Stimulated activated CD8-positive, alpha-beta memory T cell treated with anti-CD3 and anti-CD28 coated beads, Interleukin-7, amount 100 ng/mL, for 1 hour (primary cell): ENCODE data around the gene AREG.

Experiments
- DNase-seq, 2 donors: peaks; one replicate each; pipeline ENCODE4 v3.0.0-alpha.2; 2020; ENCODE audit warnings: low read depth in 2 of 2

Gene AREG

DNA sequence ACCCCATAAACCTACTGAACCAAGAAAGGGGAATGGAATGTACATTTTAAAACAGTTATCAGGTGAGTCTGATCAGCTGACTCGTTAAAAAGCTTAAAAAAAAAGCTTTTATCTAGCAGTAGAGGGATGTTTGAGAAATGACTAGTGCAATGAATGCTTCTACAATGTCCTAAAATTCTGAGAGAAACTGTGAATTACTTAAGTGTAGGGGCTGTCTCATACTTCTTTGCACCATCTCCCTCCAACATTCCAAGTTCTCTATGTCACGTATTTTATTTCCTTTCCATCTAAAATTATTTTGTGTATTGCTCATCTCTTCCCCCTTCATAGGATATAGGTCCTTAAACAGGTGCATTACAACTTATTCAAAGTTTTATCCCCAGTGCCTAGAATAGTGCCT is 11.9 kb upstream of the AREG start:
- DNase-seq = no peak

DNA sequence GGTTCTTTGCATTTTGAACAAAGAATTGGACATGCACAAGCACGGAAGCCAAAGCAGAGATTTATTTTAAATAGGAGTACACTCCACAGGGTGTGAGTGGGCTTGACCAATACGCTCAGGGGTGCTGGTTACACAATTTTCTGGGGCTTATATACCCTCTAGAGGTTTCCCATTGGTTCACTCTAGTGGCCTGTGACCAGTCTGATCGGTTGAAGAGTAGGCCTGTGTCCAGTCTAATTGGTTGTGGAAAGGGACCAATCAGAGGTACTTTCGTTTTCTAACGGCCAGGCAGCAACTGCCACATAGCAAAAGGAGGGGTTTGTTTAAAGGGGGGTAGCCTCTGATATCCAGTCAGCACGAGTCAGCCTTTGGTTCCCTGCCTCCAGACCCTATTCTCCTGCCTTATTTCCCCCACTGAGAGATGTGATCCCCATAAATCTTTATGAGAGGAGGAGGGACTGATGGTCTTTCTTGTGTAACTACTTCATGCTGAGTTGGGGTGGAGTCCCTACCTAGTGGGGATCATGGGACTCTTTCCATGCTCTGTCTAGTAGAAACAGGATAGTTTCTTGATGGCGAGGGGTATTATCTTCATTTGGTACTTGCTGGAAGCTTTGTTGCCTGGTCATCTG is 11.3 kb upstream of the AREG start:
- no peak for DNase-seq

DNA sequence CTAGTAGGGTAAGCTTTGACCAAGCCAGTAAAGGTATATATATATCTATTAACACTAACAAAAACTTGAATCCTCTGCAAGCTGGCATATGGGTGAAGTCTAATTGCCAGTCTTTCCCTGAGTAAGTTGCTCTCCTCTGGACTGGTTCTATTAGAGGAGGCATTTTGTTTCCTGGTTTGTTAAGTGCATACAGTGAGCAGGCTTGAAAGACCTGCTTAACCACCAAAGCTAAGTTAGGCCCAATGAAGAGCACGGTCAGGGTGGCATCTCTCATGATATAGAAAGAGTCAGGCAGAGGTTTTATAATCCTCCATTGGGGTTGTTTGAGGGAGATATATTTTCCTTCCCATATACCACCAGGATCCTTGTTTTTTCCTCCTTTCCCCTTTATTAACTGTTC is 9.6 kb upstream of the AREG start:
- DNase-seq = no peak

DNA sequence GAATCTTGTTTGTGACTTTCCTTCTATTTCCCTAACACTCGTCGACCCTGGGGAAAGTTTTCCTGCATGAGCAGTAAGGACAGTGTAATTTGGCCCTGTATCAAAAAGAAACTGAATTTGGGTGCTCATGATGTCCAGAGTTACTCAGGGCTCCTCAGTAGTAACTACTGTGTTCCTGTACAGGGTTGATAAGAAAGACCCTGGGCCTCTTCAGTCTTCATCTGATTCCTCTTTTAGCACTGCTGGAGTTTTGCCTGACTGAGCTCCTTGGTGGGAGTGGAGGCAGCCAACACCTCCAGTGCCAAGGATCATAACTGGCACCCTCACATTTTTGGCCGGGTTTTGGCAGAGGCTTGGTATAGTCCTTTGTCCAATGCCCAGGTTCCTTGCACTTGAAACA is 7.1 kb upstream of the AREG start:
- DNase-seq = no peak

DNA sequence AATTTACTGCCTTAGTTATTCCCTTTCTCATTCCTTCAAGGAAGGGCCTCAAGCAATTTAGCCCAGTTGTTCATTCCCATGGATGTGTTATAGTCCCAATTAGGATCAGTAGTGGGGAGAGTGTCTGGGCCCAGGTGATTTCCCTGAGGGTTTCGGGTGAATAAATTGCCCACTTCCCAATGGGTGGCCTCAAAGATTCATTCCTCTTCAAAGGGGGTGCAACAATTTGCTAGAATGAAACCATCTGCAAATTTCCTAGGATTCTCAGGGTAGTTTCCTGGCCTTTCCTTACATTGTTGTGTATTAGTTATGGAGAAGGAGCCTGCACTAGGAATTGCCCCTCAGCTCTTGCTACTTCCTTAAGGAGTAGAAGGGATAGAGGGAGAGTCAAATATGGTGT is 6.3 kb upstream of the AREG start:
- DNase-seq = no peak

DNA sequence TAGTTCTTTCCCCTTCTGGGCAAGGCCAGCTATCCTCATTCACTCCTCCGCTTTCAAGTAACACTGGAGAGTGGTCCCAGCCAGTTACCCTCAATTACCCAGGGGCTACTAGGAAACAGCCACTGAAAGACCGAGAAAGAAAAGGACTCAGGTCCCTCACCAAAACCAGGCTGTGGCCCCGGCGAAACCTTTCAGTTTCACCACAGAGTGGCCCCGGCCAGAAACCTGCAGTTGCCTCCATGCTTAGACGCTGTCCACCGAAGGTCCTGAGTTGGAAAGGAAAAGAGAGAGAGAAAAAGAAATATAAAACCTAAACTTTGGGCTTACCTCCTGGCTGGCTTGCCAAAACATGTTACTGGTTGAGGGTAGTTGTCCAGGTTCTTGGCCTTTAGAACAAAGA is 5.0 kb upstream of the AREG start:
- no peak for DNase-seq

DNA sequence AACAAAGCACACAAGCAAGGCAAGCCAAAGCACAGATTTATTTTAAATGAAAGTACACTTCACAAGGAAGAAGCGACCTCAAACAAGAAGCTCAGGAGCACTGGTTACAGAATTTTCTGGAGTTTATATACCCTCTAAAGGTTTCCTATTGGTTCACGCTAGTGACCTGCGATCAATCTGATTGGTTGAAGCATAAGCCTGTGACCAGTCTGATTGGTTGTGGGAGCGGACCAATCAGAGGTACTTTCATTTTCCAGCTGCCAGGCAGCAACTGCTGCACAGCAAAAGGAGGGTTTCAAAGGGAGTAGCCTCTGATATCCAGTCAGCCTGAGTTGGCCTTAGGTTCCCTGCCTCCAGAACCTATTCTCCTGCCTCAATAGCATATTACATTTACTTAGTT is 4.6 kb upstream of the AREG start:
- DNase-seq = no peak

DNA sequence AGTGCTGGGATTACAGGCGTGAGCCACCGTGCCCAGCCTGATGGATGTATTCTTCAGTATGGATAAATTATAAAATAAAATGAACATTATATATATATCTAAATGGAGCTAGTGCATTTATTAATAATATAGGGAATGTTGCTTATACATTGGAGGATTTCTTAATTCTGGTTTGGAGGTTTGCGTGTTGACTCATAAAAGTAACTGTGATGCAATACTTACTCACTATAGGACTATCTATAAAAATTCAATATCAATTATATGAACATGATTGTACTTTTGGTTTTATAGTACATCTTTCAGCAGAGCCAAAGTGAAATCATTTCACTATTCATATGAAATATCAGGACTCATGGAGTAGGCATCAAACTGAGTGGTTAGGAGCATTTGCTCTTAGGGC is 3.2 kb upstream of the AREG start:
- no peak for DNase-seq

DNA sequence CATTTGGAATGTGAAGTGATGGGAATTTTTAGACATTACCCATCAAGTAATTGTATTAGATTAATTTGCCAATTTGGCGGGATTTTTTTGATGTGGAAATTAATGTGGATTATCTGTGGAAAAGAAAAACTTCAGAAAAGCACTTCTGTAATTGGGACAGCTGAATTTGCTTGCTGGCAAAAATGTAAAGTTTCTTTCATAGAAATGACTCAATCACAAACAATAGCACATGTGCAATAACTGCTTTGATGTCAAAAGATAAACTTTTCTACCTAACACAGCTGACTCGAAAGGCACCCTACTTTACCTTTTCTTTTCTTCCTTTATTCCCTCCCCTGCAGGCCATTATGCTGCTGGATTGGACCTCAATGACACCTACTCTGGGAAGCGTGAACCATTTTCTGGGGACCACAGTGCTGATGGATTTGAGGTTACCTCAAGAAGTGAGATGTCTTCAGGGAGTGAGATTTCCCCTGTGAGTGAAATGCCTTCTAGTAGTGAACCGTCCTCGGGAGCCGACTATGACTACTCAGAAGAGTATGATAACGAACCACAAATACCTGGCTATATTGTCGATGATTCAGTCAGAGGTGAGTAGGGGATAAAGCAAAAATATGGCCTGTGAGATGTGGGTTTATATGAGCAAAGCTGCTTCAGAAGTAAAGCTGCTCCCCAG is 1.4 kb downstream of the AREG start:
- DNase-seq = no peak

DNA sequence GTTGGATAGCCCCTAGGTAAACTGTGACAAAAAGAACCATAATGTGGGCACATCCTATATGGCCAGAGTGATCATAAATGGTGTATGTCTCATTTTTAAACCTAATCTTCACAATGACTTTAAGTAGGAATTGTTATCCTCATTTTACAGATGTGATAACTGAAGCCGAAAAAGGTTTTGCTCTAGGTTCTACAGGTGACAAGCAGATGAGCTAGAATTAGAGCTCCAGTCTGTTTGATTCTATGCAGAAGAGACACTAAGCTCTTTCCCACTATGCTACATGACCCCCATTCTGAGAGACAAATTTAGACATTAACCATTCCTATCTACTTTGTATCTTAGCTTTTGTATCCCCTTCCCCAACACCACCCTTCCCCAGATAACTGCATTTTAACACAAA is 2.0 kb downstream of the AREG start:
- no peak for DNase-seq

DNA sequence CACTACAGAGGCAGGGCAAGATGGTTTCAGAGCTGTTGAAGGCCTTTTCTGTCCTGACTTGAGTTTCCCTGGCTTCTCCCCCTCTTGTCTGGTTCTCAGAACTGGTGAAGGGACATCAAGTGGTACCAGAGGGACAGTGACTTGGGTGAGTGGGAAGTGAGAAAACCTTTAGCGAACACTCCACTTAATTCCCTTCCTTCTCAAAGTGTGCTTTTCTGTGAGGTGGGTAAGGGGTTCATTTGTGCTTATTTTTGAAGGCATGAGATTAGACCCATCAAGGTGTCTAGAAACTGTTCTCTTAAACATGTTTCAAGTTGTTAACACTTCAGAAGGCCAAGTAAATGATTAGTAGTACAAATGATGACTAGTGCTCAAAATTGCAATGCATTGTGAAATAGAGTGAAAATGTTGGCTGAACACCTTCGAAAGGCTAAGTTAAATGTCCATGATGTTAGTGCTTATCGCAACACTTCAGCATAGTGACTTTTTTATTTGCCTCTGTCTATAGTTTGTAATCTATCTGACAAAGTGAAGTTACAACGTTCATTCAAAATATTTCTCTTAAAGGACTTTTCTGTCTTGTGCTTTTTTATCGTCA is 2.8 kb downstream of the AREG start:
- DNase-seq = no peak

DNA sequence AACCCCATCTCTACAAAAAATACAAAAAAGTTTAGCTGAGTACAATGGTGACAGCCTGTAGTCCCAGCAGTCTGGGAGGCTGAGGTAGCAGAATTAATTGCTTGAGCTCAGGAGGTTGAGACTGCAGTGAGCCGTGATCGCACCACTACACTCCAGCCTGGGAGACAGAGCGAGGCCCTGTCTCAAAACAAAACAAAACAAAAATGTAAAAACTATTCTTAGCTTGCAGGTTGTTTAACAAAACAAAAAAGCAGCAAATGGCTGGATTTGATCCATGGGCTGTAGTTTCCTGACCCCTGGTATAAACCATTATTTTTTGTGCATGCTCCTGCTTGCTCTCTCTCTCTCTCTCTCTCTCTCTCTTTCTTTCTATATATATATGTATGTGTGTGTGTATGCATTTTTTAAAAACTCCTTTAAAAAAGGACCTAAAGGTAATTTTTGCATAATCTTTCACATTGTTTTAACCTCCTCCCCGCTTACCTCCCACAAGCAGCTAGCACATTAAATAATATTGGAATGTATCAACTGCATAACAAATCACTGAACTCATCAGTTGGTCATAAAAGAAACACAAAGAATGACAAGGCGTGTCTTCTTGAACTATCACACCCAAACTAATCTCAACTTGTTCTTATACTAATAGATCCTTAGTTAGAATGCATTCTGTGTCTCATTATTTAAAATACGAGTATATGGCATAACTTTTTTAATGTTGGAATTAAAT is 4.8 kb downstream of the AREG start:
- no peak for DNase-seq

DNA sequence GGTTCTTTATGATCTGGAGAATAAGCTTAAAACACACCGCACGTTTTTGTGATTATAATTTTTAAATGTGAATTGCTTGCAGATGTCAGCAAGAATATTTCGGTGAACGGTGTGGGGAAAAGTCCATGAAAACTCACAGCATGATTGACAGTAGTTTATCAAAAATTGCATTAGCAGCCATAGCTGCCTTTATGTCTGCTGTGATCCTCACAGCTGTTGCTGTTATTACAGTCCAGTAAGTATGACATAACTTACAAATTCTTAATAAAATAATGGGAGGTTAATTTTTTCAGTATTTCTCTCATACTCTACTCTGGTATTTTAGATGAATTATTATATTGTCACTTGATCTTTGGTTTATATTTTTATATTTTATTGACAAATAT is 5.4 kb downstream of the AREG start:
- no peak for DNase-seq

DNA sequence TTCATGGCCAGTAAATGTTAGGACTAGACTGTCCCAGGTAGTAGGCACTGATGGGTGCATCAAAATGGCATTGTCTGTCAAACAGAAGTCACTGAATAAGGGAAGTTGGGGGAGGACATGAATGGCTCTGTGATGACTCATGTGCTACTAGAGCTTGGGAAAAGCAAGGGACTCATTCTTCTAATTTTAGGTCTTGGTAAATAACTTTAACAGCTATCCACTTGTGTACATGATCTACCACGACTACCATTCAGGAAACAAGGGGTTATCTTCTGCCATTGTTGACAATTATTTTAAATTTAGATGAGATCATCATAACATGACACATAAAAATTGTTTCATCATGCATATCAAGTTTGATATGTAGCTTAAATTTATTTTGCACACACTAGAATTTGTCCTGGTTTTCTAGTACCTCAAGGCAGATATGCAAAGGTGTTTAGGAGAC is 6.3 kb downstream of the AREG start:
- no peak for DNase-seq

DNA sequence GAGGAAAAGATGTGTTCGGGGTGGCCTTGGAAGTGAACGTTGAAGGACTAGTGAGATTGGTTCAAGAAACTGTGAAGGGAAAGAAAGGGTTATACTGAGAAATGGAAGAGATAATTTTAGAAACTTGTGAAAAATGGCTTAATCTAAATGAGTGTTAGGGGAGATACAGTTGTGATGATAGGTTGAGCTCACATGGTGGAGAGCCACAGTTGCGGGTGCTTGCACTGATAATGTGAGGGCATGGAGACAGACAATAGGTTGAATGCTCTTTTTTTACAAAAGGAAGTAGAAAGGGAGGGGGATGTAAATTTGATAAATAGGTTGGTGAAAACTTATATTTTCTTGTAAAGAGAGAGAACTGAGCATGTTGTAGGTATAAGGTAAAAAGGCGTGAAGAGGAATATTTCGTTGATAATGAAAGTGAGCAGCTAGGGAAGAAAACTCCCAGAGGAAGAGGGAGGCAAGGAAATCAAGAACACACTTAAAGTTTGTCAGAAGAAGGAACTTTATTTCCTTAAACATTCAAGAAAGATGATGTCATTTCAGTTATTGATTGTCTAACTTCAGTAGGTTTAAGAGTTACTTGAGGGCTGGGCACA is 8.2 kb downstream of the AREG start:
- no peak for DNase-seq

DNA sequence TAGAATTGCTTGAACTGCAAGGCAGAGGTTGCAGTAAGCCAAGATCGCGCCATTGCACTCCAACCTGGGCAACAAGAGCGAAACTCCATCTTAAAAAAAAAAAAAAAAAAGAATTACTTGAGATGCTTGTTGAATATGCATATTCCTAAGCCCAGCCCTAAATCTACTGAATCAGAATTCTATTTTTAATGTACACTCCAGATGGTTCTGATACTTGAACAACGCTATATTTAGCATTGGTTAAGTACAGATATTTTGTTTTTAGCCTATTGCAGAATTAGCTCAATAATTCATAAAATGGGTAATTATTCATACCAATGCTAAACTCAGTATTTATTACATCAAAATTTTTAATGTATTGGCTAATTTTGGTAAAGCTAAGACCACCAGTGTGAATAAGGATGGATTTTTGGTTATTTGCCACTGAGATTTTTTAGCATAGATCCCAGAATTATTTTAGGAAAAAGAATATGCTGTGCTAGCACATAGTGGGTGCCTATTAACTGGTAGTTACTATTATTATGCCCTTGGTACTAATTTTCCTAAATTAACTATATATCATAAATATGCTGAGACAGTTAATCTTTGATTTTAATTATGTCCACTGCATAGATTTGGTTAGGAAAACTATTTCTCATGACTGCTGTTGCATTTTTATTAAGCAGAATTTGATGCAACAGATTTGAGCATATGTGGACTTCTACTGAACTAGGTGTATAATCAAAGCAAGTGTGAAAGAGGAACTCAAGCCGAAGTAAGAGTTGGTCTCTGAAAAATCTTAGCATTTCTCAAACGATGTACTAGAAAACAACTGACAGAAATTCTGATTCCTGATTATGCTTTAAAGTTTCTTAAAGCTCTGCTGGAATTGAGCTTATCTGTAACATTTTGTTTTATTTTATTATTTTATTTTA is 9.2 kb downstream of the AREG start:
- no peak for DNase-seq

DNA sequence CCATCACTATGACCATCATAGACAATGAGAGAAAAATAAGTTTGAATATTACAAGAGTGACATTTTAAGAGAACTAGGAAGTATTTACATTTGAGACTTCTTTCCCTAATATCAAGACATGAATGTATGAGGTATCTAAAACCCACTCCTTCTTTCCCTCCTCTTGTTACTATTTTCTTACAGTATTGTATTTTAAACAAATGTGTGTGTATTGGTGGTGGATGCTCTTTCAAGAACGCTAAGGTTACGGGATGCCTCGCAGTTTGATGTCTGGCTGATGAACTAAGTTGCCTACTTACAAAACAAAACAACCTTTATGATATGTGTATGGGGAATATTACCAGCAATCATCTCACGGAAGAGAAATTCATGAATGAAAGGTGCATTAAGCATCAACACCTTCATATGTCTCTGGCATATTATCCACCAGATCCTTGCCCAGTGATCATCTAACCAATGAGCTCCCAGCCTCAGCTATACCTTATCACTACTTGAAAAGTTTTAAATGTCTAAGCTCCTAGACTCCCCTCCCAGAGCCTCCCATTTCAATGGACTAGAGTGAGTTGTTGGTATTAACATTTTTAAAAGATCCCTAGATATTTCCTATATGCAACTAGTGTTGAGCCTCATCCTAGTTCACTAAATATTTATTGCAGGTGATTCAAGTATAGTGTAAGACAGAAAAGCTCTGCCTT is 10.6 kb downstream of the AREG start:
- no peak for DNase-seq

DNA sequence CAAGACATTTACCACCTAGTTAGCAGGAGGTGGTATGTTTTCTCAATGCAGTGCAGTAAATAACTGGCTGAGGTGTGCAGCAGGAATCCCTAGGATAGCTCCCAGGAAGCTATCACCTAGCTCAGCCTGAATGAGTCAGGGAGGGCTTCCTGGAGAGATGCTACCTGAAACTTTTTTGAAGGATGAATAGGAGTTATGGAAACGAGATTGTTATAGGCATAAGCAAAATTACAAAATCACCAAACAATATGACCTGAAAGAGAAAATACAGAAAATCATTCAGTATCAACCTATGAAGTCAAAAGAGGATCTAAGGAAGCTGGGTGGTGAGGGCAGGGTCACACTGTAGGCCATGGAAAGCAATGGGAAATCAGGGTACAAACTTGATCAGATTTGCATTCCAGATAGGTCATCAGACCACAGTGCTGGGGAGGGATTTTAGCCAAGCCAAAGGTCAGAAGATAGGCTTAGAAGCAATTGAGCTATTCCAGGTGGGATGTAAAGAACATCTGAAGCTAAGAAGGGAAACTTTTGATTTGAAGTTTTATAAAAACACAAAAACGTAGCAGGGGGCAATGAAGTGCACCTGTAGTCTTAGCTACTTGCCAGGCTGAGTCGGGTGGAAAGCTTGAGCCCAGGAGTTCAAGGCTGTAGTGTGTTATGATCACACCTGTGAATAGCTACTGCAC is 11.3 kb downstream of the AREG start:
- no peak for DNase-seq

DNA sequence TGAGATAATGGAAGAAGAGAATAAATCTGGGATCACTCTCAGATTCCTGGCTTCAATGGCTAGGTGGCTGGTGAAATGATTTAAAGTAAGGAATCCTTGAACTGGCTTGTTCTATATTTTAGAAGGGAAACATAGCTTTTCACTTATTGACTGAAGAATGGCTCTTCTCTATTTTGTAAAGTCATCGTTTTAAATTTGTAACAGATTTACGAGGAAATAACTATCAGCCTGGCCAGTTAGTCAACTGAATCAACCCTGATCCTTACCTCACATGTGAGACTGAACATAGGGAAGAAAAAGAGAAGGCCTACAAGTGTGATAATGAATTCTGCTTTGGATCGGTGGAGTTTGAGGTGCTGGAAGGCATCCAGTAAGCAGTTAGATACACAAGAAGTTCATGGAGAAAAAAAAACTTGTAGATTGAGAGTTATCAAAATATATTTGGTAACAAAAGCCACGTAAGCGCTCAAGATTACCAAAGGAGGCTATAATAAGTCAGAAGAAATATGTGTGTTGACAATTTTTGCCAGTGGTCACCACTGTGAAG is 12.0 kb downstream of the AREG start:
- no peak for DNase-seq

DNA sequence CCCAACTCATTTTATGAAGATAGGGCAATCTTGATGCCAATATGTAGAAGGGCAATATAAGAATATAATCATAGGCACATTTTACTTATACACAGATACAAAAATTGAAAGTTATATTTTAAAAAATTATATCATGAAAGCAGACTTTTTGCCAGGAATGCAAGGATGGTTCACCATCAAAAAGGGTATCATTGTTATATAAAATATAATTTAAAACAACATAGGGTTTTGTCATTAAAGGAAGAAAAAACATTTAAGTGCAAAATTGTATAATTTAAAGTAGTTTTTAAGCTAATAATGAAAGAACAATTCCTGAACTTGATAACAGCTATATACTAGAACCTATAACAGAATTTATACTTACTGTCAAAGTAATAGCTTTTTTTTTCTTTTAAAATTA is 15.9 kb downstream of the AREG start:
- DNase-seq = no peak
